GM06990 (cell line): ENCODE data around the gene SFTPB.
"Not testable (repeated sequence)": the region's sequence is repeated elsewhere in the genome, so short reads cannot be mapped to it uniquely, and the experiment has no call there.

Experiments used
- DNase-seq: peaks from one replicate; pipeline ENCODE4 v3.0.0-alpha.2; 2011; ENCODE audit not compliant: insufficient read length; ENCODE audit errors: extremely low read depth
- H3K27me3 ChIP-seq: replicated peaks from 2 replicates; pipeline ENCODE4 v1.6.0; 2011; ENCODE audit warnings: low read length; ENCODE audit not compliant: control insufficient read depth, insufficient read depth
- H3K36me3 ChIP-seq: 2 replicates; pipeline ENCODE4 v1.5.1; 2011; ENCODE audit warnings: low read length; ENCODE audit not compliant: control insufficient read depth, insufficient read depth
- H3K4me3 ChIP-seq: replicated peaks from 2 replicates; pipeline ENCODE4 v1.5.1; 2011; ENCODE audit warnings: low read depth, mild to moderate bottlenecking, control low read depth, low read length
- CTCF ChIP-seq: IDR thresholded peaks from 2 replicates; pipeline ENCODE4 v1.5.1; 2011; ENCODE audit warnings: low read length, control low read depth, mild to moderate bottlenecking, inconsistent platforms; ENCODE audit not compliant: insufficient read depth, poor library complexity, severe bottlenecking

The SFTPB gene

GRCh38 chr2:85673716-85674375 lies 5.8 kb upstream of the SFTPB start:
- DNase-seq: no peak
- TF ChIP-seq CTCF: no peak
- Histone ChIP-seq H3K36me3 (no peaks in the 10 kb centered on the region), H3K4me3 (no peak overlapping the region), H3K27me3 (no peaks in the 10 kb centered on the region)

- Histone ChIP-seq H3K27me3 (no peaks in the 10 kb centered on the region), H3K36me3 (no peaks in the 10 kb centered on the region), H3K4me3 (no peak overlapping the region)
- TF ChIP-seq CTCF: no peak
- DNase-seq: no peak
These were observed 4.5 kb upstream of the SFTPB start for GRCh38 chr2:85672456-85672855.

- not testable (repeated sequence) for DNase-seq, H3K36me3 ChIP-seq, H3K4me3 ChIP-seq, H3K27me3 ChIP-seq
These were observed 2.4 kb upstream of the SFTPB start for GRCh38 chr2:85670416-85670815.

GRCh38 chr2:85669549-85669948 lies 1.6 kb upstream of the SFTPB start:
- no peaks in the 10 kb centered on the region for H3K27me3 ChIP-seq
- TF ChIP-seq CTCF: no peak
- H3K4me3 ChIP-seq: no peak overlapping the region
- H3K36me3 ChIP-seq: no peaks in the 10 kb centered on the region
- no peak for DNase-seq

- no peaks in the 10 kb centered on the region for H3K36me3 ChIP-seq
- no peak for TF ChIP-seq CTCF
- no peak for DNase-seq
- H3K27me3 ChIP-seq: no peaks in the 10 kb centered on the region
- H3K4me3 ChIP-seq: no peak overlapping the region
These were observed 801 bp upstream of the SFTPB start for GRCh38 chr2:85668857-85669142.

GRCh38 chr2:85667561-85668008 lies 414 bp downstream of the SFTPB start:
- no peak for TF ChIP-seq CTCF
- DNase-seq: no peak
- Histone ChIP-seq H3K27me3 (no peaks in the 10 kb centered on the region), H3K4me3 (no peak overlapping the region), H3K36me3 (no peaks in the 10 kb centered on the region)
